Neural progenitor cell (in vitro differentiated cells): Measurements from ENCODE around the gene KLF9. TPM values are rescaled to one million over a fixed set of nuclear protein-coding genes. Genes with fewer than 3 reads are reported as not detected.

Experiments
- DNase-seq: peaks from one replicate; pipeline ENCODE4 v3.0.0-alpha.2; 2016; ENCODE audit warnings: low spot score
- H2AFZ ChIP-seq: fragments of 200-600 bp; sonication (generic); replicated peaks from 2 replicates; pipeline ENCODE4 v1.6.1; 2016; ENCODE audit warnings: antibody characterized with exemption
- H3F3A ChIP-seq: fragments of 200-600 bp; sonication (generic); 2 replicates; pipeline ENCODE4 v1.6.1; 2016; ENCODE audit warnings: antibody characterized with exemption, low read depth
- H3K27ac ChIP-seq: fragments of 200-600 bp; sonication (generic); 2 replicates; pipeline ENCODE4 v1.5.1; 2016; ENCODE audit warnings: mild to moderate bottlenecking
- H3K27me3 ChIP-seq: fragments of 200-600 bp; sonication (generic); 2 replicates; pipeline ENCODE4 v1.6.1; 2016; ENCODE audit warnings: mild to moderate bottlenecking, moderate library complexity
- H3K36me3 ChIP-seq: fragments of 200-600 bp; sonication (generic); 2 replicates; pipeline ENCODE4 v1.5.1; 2016
- H3K4me1 ChIP-seq: fragments of 200-600 bp; sonication (generic); 2 replicates; pipeline ENCODE4 v1.6.1; 2016; ENCODE audit warnings: mixed run types
- H3K4me2 ChIP-seq: fragments of 200-600 bp; sonication (generic); 2 replicates; pipeline ENCODE4 v1.6.1; 2016
- H3K4me3 ChIP-seq: fragments of 200-600 bp; sonication (generic); 2 replicates; pipeline ENCODE4 v1.5.1; 2016
- H3K79me2 ChIP-seq: fragments of 200-600 bp; sonication (generic); 2 replicates; pipeline ENCODE4 v1.6.1; 2016; ENCODE audit warnings: low read depth
- H3K9ac ChIP-seq: fragments of 200-600 bp; sonication (generic); 2 replicates; pipeline ENCODE4 v1.6.1; 2016
- H3K9me3 ChIP-seq: fragments of 200-600 bp; sonication (generic); 2 replicates; pipeline ENCODE4 v1.5.1; 2016; ENCODE audit warnings: low read depth
- H4K20me1 ChIP-seq: fragments of 200-600 bp; sonication (generic); 2 replicates; pipeline ENCODE4 v1.6.1; 2016; ENCODE audit warnings: low read depth
- H3K27ac Mint-ChIP-seq: 3 replicates; pipeline ENCODE4 v1.8.0; 2021; ENCODE audit warnings: mixed read lengths
- H3K27me3 Mint-ChIP-seq: 2 replicates; pipeline ENCODE4 v1.8.0; 2022; ENCODE audit warnings: low read depth, mild to moderate bottlenecking, inconsistent platforms, moderate library complexity, mixed read lengths; ENCODE audit not compliant: insufficient read depth
- H3K36me3 Mint-ChIP-seq: 3 replicates; pipeline ENCODE4 v1.8.0; 2021; ENCODE audit warnings: mixed read lengths
- H3K4me1 Mint-ChIP-seq: 3 replicates; pipeline ENCODE4 v1.8.0; 2021; ENCODE audit warnings: mixed read lengths
- H3K4me3 Mint-ChIP-seq: 3 replicates; pipeline ENCODE4 v1.8.0; 2021; ENCODE audit warnings: mild to moderate bottlenecking, moderate library complexity, mixed read lengths
- H3K9me3 Mint-ChIP-seq: 3 replicates; pipeline ENCODE4 v1.8.0; 2020; ENCODE audit warnings: mixed read lengths
- EZH2 ChIP-seq: fragments of 200-600 bp; sonication (generic); IDR thresholded peaks from 2 replicates; pipeline ENCODE4 v1.6.1; 2017; ENCODE audit warnings: antibody characterized with exemption, mild to moderate bottlenecking, moderate library complexity
- EZH2phosphoT487 ChIP-seq: fragments of 200-600 bp; sonication (generic); IDR thresholded peaks from 2 replicates; pipeline ENCODE4 v1.6.1; 2017; ENCODE audit warnings: antibody characterized with exemption
- total RNA-seq: library from RNA; depleted of rRNA; stranded (reverse); fragments of >200 nt; gene quantifications from 2 replicates; pipeline ENCODE4 v1.2.3, GENCODE V29; 2015; ENCODE audit warnings: low replicate concordance
- TF ChIP-seq, protein P1 (sequence below): fragments of 200-600 bp; sonication (generic); IDR thresholded peaks from 2 replicates; pipeline ENCODE4 v1.5.1; 2017; ENCODE audit warnings: antibody characterized with exemption, mild to moderate bottlenecking

KLF9 gene
- total RNA-seq, 1 donor from 2014 or later = 0.41 TPM

DNA sequence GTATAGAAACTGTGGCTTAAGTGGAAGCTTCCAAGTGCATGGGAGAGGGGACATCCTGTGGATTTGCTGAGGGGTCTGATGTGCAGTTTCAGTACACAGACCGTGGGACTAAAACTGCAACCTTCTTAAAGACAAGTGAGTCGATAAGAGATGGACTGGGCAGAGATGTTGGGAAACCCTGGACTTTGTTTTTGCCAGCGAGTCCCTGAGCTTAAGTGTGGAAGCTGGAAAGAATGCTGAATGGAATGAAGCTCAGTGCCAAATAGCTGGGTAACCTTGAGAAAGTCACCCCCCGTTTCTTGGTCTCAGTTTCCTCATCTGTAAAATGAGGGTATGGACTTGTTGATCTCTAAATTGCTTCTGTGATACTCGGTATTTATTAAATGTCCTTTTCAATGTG, 37.3 kb upstream of the KLF9 start:
- Histone ChIP-seq H3K79me2 (no peaks in the 10 kb centered on the region), H3K9ac (no peak overlapping the region), H2AFZ (no peak overlapping the region), H3K4me3 (no peak overlapping the region), H3K36me3 (no peaks in the 10 kb centered on the region), H3K27ac (no peak overlapping the region), H4K20me1 (no peaks in the 10 kb centered on the region), H3K4me2 (no peak overlapping the region), H3K4me1 (no peaks in the 10 kb centered on the region), H3K27me3 (no peaks in the 10 kb centered on the region), H3K9me3 (no peaks in the 10 kb centered on the region), H3F3A (no peaks in the 10 kb centered on the region)
- Mint-ChIP-seq H3K4me3 (no peak overlapping the region), H3K4me1 (no peaks in the 10 kb centered on the region), H3K36me3 (no peaks in the 10 kb centered on the region), H3K9me3 (no peaks in the 10 kb centered on the region), H3K27ac (no peak overlapping the region), H3K27me3 (no peaks in the 10 kb centered on the region)
- TF ChIP-seq EZH2 = no peak
- TF ChIP-seq, protein P1, sequence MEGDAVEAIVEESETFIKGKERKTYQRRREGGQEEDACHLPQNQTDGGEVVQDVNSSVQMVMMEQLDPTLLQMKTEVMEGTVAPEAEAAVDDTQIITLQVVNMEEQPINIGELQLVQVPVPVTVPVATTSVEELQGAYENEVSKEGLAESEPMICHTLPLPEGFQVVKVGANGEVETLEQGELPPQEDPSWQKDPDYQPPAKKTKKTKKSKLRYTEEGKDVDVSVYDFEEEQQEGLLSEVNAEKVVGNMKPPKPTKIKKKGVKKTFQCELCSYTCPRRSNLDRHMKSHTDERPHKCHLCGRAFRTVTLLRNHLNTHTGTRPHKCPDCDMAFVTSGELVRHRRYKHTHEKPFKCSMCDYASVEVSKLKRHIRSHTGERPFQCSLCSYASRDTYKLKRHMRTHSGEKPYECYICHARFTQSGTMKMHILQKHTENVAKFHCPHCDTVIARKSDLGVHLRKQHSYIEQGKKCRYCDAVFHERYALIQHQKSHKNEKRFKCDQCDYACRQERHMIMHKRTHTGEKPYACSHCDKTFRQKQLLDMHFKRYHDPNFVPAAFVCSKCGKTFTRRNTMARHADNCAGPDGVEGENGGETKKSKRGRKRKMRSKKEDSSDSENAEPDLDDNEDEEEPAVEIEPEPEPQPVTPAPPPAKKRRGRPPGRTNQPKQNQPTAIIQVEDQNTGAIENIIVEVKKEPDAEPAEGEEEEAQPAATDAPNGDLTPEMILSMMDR = no peak
- no peak for TF ChIP-seq EZH2phosphoT487
- DNase-seq = no peak

GRCh38 chr9:70450738-70451137, 36.3 kb upstream of the KLF9 start:
- Mint-ChIP-seq H3K4me1 (no peaks in the 10 kb centered on the region), H3K4me3 (no peak overlapping the region), H3K27ac (no peak overlapping the region), H3K9me3 (no peaks in the 10 kb centered on the region), H3K36me3 (no peaks in the 10 kb centered on the region), H3K27me3 (no peaks in the 10 kb centered on the region)
- DNase-seq = no peak
- Histone ChIP-seq H3K4me3 (no peak overlapping the region), H3K36me3 (no peaks in the 10 kb centered on the region), H3K27me3 (no peaks in the 10 kb centered on the region), H3K9me3 (no peaks in the 10 kb centered on the region), H3K4me1 (no peaks in the 10 kb centered on the region), H4K20me1 (no peaks in the 10 kb centered on the region), H3K4me2 (no peak overlapping the region), H3F3A (no peaks in the 10 kb centered on the region), H3K27ac (no peak overlapping the region), H3K79me2 (no peaks in the 10 kb centered on the region), H3K9ac (no peak overlapping the region), H2AFZ (no peak overlapping the region)
- TF ChIP-seq EZH2phosphoT487 (no peak), EZH2 (no peak)
- TF ChIP-seq, protein P1 = no peak

DNA sequence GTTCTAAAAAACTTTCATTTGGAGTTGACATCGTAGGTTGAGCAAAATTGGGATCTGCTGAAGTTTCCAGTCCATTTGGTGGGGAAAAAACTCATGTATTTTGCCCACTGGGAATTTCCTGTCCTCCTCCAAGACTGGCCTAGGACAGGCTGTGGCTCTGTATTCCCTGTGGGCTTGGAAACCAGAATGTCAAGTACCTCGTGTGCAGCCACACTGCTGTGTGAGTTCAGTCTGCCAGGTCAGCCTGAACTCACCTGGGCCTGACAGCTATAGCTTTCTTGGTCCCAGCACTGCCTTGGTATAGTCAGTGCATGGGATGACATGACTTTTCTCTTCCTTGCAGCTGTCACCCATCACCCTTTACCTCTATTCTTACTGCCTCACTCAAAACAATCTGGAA, 35.0 kb upstream of the KLF9 start:
- no peak for DNase-seq
- Mint-ChIP-seq H3K9me3 (no peaks in the 10 kb centered on the region), H3K27ac (no peak overlapping the region), H3K4me3 (no peak overlapping the region), H3K36me3 (no peaks in the 10 kb centered on the region), H3K27me3 (no peaks in the 10 kb centered on the region), H3K4me1 (no peaks in the 10 kb centered on the region)
- no peak overlapping the region for H3K4me3 ChIP-seq
- H3K9ac ChIP-seq = no peak overlapping the region
- H3K36me3 ChIP-seq = no peaks in the 10 kb centered on the region
- no peak overlapping the region for H3K27ac ChIP-seq
- H2AFZ ChIP-seq = no peak overlapping the region
- TF ChIP-seq EZH2 = no peak
- TF ChIP-seq, protein P1 = no peak
- H3K27me3 ChIP-seq = no peaks in the 10 kb centered on the region
- no peaks in the 10 kb centered on the region for H4K20me1 ChIP-seq
- H3K4me1 ChIP-seq = no peaks in the 10 kb centered on the region
- H3F3A ChIP-seq = no peaks in the 10 kb centered on the region
- no peak overlapping the region for H3K4me2 ChIP-seq
- H3K9me3 ChIP-seq = no peaks in the 10 kb centered on the region
- no peaks in the 10 kb centered on the region for H3K79me2 ChIP-seq

DNA sequence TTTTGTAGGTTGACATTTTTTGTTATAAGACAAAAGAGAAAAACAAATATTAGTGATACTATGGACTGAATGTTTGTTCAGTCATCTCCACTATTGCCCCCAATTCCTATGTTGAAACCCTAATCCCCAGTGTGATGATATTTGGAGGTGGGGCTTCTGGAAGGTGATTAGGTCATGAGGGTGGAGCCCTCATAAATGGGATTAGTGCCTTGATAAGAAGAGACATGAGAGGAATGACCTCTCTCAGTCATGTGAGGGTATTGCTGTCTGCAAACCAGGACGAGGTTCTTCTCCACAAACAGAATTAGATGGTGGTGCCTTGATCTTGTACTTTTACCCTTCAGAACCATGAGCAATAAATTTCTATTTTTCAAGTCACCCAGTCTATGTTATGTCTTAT, 34.5 kb upstream of the KLF9 start:
- Histone ChIP-seq H3K4me3 (no peak overlapping the region), H3F3A (no peaks in the 10 kb centered on the region), H4K20me1 (no peaks in the 10 kb centered on the region), H2AFZ (no peak overlapping the region), H3K79me2 (no peaks in the 10 kb centered on the region), H3K27ac (no peak overlapping the region), H3K4me2 (no peak overlapping the region), H3K36me3 (no peaks in the 10 kb centered on the region), H3K4me1 (no peaks in the 10 kb centered on the region), H3K9me3 (no peaks in the 10 kb centered on the region), H3K9ac (no peak overlapping the region), H3K27me3 (no peaks in the 10 kb centered on the region)
- no peak for DNase-seq
- H3K27ac Mint-ChIP-seq = no peak overlapping the region
- no peak overlapping the region for H3K4me3 Mint-ChIP-seq
- no peaks in the 10 kb centered on the region for H3K9me3 Mint-ChIP-seq
- H3K36me3 Mint-ChIP-seq = no peaks in the 10 kb centered on the region
- no peaks in the 10 kb centered on the region for H3K27me3 Mint-ChIP-seq
- no peaks in the 10 kb centered on the region for H3K4me1 Mint-ChIP-seq
- TF ChIP-seq, protein P1 = no peak
- no peak for TF ChIP-seq EZH2phosphoT487
- TF ChIP-seq EZH2 = no peak
